ENCODE results near the gene UBALD1.
A peak's percentile ranks its signal among the peaks of the same experiment; 100 is the strongest.

The UBALD1 gene

DNA sequence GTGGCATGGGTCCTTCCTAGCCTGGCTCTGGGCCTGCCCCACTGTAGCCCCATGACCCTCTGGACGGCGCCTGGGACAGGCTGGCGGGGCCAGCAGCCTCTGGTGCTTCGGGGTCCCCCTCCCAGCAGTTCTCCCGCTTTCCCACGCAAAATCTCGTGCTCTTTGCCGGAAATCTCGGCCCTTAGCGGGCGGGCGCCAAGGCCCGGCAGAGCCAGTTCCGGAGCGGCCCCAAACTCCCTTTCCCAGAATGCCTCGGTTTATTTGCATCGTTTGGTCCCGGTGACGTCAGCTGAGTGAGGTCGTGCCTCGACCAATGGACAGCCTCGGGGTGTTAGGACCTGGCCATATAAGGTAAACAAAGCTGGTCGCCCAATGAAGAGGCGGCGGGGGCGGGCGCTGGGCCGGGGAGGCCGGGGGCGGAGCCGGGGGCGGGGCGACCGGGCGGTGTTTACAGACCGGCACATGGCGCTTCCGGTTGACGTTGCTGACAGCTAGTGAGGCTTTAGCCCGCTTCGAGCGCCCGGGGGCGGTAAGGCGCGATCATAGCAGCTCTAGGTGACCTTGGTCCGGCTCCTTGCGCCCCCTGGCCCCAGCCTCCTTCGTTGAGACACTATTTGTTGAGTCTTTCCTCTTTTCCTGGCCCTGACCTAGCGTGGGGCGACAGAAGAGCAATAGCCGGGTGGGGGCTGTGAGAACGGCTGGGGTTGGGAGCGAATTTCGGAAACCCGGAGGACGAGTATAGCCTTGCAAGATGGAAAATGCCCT lies 1.5 kb upstream of the UBALD1 start:
- peak; percentile 98 for DNase-seq (ENCODE audit: low spot score)

DNA sequence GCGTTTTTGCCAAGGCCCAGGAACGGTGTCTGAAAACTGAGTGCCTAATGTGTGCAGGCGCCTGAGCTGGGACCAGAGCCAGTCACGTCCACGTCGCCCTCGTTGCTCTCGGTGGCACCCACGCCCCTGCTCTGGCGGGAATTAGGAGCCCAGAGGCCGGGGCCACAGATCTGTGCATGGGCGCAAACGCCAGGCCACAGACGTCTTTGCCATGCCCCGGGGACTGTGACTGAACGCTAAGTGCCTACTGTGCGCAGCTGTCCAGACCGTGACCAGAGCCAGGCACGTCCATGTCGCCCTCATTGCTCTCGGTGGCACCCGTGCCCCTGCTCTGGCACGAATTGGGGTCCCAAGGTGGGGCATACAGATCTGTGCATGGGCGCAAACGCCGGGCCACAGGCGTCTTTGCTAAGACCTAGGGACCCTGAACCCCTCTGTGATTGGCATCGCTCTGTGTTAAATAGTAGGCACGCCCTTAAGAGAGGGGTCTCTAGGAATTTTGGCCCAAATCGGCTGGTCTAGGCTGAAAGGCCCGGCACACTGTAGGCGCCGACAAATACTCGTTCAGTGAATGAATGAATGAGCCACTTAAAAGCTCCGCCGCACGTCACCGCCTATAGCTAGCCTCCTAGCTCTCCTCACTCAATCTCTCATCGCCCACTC lies 827 bp upstream of the UBALD1 start:
- no peak for DNase-seq (ENCODE audit: low spot score)

DNA sequence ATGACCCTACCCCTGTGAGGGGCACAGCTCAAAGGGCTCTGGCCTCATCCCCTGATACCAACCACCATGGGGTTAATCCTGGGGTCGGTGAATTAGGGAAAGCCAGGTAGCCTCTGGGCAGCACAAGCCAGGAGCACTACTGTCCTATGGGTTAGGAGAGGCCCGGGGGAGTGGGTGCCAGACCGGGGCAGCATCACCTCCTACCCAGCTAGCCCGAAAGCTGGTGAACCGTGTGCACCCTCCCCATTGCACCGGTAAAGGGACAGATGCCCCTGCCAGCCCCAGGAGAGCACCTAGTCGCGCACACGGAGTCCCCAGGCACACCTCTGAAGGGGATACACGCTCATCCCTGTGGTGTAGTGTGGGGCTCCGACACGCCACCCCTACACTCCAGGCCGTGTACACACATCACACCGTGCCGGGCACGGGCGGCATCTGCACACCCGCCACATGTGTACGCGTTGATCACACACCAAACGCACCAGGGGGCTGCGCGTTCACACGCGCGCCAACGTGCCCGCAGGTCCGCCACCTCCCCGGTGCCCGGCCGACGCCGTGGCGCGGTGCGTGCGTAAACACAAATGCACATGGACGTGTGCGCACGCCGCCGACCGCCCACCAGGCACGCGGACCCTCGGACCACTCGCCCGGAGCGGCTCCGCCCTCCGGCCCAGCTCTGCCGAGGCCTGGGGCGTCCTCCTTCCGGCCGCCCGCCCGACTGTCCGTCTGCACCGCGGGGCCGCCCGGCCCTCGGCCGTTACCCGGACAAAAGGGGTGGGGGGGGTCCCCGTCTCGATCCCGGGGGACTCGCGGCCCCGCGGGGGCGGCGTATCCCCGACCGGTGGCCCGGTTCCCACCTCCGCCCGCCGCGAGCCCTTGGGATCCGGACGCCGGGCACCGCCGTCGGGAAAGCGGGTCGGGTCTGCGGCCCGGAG lies 785 bp downstream of the UBALD1 start:
- peak; percentile 58 for DNase-seq (ENCODE audit: low spot score)

DNA sequence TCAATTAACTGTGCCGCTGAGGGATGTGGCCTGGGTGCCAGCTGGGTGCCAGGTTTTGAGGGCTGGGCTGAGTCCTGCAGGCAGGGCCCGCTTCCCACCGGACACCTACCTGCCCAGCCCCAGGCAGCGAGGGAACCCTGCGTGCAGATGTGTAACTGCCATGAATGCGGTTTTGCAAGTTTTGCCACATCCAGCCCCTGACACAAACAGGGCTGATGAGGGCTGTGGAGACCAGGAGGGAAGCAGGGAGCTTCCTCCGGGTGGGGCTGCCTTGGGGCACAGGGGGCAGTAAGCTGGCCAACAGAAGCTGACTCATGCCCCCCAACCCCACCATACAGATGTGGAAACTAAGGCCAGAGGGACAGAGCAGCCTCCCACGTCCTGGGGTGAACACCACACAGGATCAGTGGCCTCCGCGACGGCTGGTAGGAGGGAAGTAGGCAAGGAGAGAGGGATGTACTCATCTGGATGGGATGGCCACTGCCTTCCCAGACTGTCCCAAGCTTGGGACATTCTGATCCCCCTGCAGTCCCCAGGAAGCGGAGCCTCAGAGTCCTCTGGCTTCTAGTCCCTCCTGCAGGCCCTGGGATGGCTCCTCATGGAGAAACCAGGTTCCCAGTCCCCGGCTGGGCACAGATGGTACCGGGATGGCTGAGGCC lies 1.6 kb downstream of the UBALD1 start:
- no peak for DNase-seq (ENCODE audit: low spot score)

DNA sequence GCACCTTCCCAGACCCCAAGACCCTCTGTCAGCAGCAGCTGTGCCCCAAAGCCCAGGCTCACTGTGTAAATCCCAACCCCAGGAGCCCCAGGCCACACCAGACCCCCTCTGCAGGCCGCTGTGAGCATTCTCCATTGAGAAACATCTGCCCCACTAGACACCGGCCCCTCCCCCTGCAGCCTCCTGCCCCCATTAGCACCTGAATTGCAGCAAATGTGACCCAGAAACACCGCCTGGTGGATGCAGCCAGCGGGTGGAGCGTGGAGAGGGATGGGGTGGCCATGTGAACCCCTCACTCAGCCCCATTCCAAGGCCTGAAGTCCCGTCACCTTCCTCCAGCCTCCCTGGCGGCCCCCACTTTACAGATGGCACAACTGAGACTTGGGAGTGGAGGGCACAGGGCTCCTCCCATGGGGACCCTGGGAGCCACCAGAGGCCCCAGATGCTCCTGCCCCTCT lies 2.2 kb downstream of the UBALD1 start:
- no peak for DNase-seq (ENCODE audit: low spot score)

DNA sequence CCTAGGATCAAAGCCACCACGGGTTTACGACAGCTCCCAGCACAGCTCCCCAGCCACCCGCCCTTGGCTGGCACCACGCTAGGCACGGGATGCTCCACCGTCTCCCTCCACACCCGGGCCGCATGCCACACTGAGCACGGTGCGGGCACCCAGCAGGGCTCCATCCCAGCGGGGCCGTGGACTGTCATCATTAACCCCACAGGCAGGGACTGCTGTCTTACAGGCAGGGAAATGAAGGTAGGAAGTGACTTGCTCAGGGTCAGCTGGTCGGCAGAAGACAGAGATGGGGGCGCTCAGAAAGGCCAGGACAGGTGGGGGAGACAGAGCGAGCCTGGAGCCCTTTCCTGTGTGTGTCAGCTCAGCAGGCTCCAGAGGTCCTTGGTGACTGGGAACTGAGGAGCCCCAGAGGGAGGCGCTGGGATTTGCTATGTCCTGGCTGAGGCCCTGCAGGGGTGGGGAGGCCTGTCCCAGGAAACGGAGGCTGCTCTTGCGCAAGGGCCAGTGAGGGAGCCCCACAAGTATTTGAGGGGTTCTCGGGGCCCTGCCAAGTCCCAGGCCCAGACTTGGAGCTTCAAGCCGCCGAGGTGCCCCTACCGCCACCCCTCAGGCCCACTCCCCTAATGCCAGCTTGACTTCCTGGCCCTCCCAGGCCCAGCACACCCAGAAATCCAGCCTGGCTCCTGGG lies 3.2 kb downstream of the UBALD1 start:
- DNase-seq (ENCODE audit: low spot score): no peak

DNA sequence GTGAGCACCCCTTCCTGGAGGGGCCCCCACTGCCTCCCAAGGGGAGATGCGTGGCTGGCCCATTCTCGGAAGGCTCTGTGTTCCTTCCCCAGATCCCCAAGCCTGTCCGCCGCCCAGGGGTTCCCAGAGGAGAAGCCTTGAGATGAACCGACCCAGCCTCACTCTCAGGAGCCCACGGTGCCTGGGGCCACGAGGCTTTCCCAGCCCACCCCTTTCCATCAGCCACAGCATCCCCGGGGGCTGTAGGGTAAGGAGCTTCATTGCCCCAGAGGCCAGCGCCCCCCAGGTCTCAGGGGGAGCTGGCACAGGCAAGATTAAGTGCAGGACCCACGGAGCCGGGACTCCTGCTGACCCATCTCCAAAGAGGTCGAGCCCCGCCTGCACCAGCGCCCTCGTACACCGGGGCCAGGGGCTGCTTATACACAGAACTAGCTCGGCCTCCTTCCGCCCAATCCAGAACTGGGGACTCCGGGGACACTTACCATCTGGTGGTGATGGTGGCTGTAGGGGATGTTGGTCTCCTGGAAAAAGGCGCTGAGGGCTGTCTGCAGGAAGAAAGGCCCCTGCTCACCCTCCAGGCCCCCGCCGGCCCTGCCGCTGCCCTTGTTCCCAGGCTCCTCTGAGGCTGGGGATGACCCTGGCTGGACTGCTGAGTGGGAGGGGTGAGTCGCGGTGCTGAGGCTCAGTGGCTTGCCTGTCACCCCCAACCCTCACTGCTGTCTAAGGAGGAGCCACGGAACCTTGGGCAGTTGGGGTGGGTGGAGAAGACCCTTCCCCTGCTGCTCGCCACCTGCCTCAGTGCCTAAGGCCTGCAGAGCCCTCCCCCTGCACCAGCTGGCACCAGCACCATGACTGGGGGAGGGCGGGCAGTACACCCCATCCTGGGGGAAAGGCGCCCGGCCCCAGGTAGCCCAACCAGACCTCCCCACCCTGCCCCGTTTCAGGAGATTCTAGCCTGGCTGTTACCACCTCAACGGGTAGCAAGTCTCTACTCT lies 4.4 kb downstream of the UBALD1 start:
- no peak for DNase-seq (ENCODE audit: low spot score)

DNA sequence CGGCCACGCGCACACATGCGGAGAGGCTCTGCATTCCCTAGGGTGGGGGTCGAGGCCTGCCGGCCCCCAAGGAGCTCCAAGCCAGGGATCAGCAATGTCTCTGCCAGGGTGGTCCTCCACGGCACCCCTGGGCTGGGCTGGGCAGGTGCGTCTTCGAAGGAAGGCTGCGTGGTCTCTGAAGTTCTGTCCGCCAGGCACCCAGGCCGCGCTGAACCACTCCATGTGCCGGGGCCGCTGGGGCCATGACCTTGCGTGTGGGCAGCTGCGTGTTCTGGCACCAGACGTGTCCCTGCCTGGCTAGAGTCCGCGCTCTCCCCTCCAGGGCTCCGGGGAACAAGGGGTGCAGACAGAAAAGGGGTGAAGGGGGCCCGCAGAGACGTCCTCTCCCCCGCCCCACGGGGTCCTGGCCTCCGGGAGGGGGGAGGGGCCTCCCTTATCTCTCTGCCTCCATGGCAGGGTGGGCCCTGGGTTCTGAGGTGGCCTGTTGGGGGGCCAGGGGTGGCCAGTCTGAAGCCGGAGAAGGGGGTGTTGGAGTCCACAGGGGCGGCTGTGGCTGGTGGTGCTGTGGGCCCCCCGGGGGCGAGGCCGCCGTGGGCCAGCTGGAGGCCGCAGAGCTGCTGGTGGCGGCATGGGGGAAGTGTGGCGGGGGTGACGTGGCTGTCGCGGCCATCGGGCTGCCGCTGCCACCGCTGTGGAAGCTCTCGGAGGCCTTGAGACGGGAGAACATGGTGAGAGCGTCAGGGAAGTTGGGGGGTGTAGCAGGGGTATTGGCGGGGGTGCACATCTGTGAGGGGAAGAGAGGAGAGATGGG lies 5.3 kb downstream of the UBALD1 start:
- no peak for DNase-seq (ENCODE audit: low spot score)

DNA sequence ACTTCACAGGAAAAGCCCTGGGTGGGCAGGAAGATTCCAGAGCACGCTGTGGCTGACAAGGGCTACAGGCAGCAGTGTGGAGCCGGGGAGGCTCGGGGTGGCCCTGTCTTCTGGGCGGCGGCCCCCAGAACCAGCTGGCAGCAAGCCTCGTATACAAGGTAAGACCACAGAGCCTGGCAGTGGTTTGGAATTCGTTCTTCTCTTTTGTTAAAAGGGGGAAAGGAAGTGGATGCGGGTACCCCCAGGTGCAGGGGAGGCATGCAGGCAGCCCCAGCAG lies 6.0 kb downstream of the UBALD1 start:
- DNase-seq (ENCODE audit: low spot score): no peak

DNA sequence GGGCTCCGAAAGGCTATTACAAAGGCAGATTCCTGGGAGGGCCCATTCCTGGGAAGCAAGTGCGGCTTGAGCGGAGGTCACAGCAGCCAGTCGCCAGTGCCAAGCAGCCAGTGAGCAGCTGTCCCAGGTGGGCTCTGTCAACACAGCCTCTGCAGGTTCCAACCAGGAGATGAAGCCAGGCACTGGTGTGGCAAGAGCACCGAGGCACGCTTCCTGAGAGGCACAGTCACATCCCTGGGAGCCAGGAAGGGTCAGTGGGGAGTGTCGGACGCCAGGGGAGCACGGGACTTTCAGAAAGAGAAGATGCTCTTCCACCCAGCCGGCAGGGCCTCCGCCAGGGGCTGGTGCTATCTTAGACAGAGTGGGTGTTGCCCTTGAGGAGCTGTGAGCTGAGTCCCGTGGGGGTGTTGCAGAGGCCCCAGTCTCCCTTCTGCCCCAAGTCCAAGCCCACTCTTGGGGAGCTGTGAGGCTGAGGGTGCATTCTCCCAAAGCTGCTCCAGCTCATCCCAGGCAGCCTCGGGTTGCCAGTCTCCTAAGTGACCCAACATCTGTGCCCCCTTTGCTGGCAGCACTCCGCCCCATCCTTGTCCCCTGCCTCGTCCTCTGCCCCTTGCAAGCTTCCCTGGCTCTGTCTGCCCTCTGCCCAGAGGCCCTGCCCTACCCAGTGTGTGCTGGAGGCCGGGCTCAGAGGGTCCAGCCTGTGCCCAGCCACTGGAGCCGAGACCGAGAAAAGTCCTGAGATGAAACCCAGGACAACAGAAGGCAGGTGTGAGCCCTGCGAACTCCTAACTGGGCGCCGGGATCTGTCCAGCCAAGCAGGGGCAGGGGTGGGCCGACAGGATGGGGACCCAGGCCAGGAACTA lies 6.6 kb downstream of the UBALD1 start:
- DNase-seq (ENCODE audit: low spot score): no peak

DNA sequence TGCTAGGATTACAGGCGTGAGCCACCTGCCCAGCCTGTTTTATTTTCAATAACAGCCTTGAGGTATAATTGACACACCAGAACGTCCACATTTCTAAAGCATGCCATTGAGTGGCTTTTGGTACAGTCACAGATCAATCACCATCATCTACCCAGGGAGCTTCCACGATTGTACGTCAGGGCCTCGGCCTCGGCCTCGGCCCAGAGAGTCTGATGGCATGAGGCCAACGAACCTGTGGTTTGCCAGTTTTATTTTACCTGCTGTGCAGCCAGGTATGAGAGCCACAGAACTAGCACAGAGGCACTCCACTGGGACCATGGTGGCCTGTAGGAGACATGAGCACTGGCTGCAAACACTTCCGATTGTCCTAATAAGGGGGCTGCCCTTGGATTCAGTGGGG lies 8.3 kb downstream of the UBALD1 start:
- no peak for DNase-seq (ENCODE audit: low spot score)

DNA sequence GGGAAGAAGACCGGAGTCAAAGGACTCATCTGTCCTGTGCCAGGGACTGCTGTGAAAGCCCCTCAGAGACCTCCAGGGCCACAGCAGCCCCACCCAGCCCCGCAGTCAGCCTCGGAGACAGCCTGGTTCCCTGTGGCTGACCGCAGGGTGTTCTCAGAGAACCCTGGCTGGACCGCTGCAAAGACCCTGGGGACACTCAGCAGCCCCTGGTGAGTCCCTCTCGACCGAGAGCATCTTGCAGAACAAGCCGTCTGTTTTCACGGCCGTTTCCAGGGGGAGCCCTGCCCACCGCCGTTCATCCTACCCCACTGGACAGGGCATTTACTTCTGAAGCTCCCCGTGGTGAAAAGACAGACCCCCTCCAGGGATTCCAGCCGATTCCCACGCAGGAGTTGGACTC lies 10.3 kb downstream of the UBALD1 start:
- no peak for DNase-seq (ENCODE audit: low spot score)

DNA sequence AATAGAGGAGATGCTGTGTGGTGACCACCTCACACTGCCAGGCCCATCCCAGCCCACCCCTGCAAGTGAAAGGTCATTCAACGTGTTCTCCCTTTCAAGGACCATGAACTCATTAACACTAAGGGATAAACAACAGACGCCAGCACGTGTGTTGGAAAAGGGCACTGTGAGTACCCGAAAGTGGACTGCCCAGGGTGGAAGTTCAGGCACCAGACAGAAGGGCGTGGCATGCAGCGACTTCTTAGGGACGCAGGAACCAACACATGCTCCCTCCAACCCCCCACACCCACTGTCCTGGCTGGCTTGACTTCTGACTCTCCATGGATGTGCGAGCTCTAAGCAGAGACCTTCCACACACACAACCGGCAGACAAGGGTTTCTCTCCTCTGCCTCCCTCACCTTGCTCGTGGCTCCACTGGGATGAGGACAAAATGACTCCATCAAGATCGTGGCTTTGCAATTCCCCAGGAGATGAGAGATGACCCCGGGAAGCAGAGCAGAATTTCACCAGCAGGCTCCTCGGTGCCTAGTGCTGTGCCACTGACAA lies 11.0 kb downstream of the UBALD1 start:
- no peak for DNase-seq (ENCODE audit: low spot score)

DNA sequence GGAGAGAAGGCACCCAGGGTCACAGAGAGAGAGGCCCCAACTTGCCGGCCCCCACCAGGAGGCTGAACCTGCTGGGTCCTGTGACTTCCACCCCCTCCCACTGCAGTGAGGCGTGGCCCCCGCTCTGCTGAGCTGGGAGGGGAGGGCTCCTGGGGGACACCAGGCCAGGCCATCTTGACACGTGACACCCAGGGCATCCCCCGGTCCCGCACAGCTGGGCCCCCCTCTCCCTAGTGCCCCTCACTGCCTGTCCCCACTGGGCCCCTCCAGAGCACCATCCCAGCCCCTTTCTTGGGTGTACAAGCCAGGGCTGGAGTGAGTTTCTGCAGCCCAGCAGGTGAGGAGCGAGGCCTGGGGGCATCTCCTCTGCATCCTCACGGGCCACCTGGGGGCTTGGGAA lies 12.4 kb downstream of the UBALD1 start:
- DNase-seq (ENCODE audit: low spot score): no peak

DNA sequence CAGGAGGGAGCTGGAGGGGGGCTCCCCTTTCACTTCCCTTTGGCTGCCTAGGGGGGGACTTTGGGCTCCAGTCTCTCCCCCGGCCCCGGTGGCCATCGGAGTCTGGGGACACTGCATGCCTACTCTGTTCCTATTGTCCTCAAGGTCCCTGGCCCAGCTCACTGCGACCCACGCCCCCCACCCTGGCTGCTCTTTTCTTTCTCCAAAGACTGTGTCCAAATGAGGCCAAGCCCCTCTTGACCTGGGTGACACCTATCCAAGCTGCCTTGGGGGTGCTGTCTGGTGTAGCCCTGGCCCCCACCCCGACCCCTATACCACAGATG lies 12.9 kb downstream of the UBALD1 start:
- no peak for DNase-seq (ENCODE audit: low spot score)

DNA sequence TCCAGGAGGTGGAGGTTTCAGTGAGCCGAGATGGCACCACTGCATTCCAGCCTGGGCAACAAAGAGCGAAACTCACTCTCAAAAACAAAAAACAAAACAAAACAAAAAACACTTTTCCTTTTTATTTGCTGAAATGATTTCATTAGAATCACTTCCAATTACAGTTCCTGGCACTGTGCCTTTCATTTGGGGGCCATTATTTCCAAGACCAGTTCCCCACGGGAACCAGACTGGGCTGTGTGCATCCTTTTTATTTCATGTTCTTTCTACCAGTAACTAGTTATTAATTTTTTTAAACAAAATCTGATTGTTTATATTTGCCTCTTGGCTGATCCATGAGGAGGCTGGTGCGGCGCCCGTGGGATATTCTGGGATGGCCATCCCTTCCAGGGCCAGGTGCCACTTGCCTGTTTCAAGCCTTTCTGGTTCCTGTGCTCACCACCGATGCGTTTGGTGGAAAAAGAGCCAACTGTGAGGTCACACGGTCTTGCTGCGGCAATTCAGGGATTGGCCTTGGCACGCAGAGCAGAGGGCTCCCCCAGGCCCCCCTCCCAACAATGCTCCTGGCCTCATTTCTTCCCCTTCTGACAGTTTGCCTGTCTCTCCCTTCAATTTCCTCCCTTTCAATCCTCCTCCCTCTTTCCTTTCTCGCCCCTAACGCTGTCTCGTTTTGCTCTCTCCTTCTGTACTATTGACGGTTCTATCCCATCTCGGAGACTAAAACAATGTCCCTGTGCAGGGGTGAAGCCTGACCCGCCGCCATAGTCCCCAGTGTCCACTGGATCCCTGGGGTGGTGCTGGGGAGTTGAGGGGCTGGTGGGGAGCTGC lies 13.4 kb downstream of the UBALD1 start:
- DNase-seq (ENCODE audit: low spot score): peak; percentile 43

DNA sequence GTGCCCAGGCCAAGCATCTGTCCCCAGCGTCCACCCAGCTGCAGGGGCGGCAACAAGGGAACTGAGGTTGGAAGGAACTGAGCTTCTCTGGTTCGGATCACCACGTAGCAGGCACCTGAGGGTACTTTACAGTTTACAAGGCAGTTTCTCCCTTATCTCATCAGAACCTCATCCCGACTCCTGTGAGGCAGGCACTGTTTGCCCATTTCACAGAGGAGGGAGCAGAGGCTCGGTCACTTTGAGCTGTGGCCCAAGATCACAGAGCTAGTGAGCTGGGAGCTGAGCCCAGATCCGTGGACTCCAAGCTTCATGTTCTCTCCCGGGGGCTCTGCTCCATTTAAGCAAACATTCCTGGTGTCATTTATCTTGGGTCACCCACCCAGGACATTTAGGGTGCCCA lies 15.1 kb downstream of the UBALD1 start:
- no peak for DNase-seq (ENCODE audit: low spot score)

DNA sequence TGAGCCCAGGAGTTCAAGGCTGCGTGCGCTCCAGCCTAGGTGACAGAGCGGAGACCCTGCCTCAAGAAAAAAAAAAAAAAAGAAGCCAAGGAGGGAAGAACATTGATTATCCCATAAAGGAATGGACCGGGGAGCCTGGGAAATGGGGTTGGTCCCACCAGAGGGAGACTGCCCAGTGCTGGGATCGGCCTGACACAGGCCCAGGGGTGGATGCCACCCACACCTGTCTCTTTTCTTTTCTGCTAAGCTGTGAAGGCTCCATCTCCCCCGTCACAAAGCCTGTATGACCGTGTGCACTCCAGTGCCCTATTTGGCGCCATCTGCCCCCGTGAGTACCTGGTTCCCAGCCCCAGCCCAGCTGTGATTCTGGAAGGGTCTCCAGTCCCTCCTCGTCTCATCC lies 15.7 kb downstream of the UBALD1 start:
- no peak for DNase-seq (ENCODE audit: low spot score)
